K562 (cell line): ENCODE measurements around the gene TUBD1. TPM values are rescaled to one million over a fixed set of nuclear protein-coding genes. Genes with fewer than 3 reads are reported as not detected.

Experiments used
- ATAC-seq: fragments of 200-7000 bp; cut with Tn5 transposase; 3 replicates; pipeline ENCODE4 v1.9.1; 2020; ENCODE audit warnings: moderate library complexity
- BruUV-seq: library from RNA; stranded (reverse); fragments of 400-500 nt; replicated peaks from 2 replicates; lab custom pipeline; 2021; lab: Mats Ljungman, UMichigan
- CTCF ChIA-PET: fragments of 300-600 bp; formaldehyde crosslinking; extraction: SDS; loops from one replicate; lab custom pipeline; 2021; ENCODE audit warnings: low intra/inter-chr PET ratio; lab: Yijun Ruan, JAX
- POLR2A ChIA-PET: fragments of 300-600, 350-650 bp; sonication (Branson Sonifier 250); formaldehyde crosslinking; extraction: SDS; loops from one replicate; lab custom pipeline; 2021; ENCODE audit warnings: antibody characterized with exemption, inconsistent platforms; lab: Yijun Ruan, JAX
- DNase-seq, 4 experiments: peaks; one replicate each; pipeline versions ENCODE4 v3.0.0 to v3.0.0-alpha.2; 2011 to 2018; ENCODE audit warnings: low spot score in 3 of 4, mixed read lengths in 3 of 4; ENCODE audit errors: extremely low read depth in 1 of 4
- FAIRE-seq: peaks from 2 replicates; lab custom pipeline; 2011; peaks lifted over from hg19 to GRCh38; lab: Jason Lieb, UNC
- H2AFZ ChIP-seq: 2 replicates; pipeline ENCODE4 v1.6.0; 2011; ENCODE audit warnings: low read depth, low read length, control low read depth, inconsistent platforms
- H3K27ac ChIP-seq: fragments of 200-600 bp; 3 replicates; pipeline ENCODE4 v1.8.0; 2011; ENCODE audit warnings: low read depth, mild to moderate bottlenecking, control low read depth, inconsistent platforms, low read length, moderate library complexity, mixed read lengths; ENCODE audit errors: extremely low read depth
- H3K27me3 ChIP-seq, 2 experiments: fragments of 300-600 bp in 1 of 2; 2 replicates in 1 of 2; 3 replicates in 1 of 2; pipeline versions ENCODE4 v1.6.0 to v1.8.0; 2011; ENCODE audit warnings: inconsistent platforms in 2 of 2, low read length in 2 of 2, mild to moderate bottlenecking in 1 of 2, mixed read lengths in 1 of 2, moderate library complexity in 1 of 2; ENCODE audit not compliant: control insufficient read depth in 2 of 2, insufficient read depth in 2 of 2
- H3K36me3 ChIP-seq: fragments of 300-600 bp; 3 replicates; pipeline ENCODE4 v1.8.0; 2011; ENCODE audit warnings: mild to moderate bottlenecking, low read length, inconsistent platforms; ENCODE audit not compliant: control insufficient read depth, insufficient read depth
- H3K4me1 ChIP-seq, 2 experiments: fragments of 200-600 bp in 1 of 2; replicated peaks in 1 of 2; 2 replicates in 1 of 2; 3 replicates in 1 of 2; pipeline versions ENCODE4 v1.5.1 to v1.8.0; 2011; ENCODE audit warnings: inconsistent platforms in 2 of 2, low read length in 2 of 2, mild to moderate bottlenecking in 1 of 2, mixed read lengths in 1 of 2, moderate library complexity in 1 of 2; ENCODE audit not compliant: control insufficient read depth in 2 of 2, insufficient read depth in 2 of 2
- H3K4me2 ChIP-seq: 2 replicates; pipeline ENCODE4 v1.6.1; 2011; ENCODE audit warnings: low read length, control low read depth, inconsistent platforms, mixed read lengths; ENCODE audit not compliant: insufficient read depth
- H3K4me3 ChIP-seq: fragments of 200-600 bp; sonication (generic), shearing (Covaris generic); 2 replicates; pipeline ENCODE4 v1.5.1; 2016; ENCODE audit warnings: control low read depth, inconsistent platforms
- H3K79me2 ChIP-seq: fragments of 200-600 bp; 3 replicates; pipeline ENCODE4 v1.8.0; 2011; ENCODE audit warnings: low read length, inconsistent platforms; ENCODE audit not compliant: control insufficient read depth, insufficient read depth
- H3K9ac ChIP-seq, 2 experiments: 2 replicates each; pipeline versions ENCODE4 v1.6.0 to v1.6.1; 2011; ENCODE audit warnings: low read depth in 2 of 2, low read length in 2 of 2, control low read depth in 1 of 2, inconsistent platforms in 1 of 2, mild to moderate bottlenecking in 1 of 2, mixed read lengths in 1 of 2; ENCODE audit not compliant: insufficient read depth in 1 of 2
- H3K9me1 ChIP-seq: one replicate; pipeline ENCODE4 v1.6.0; 2011; ENCODE audit warnings: inconsistent platforms, mild to moderate bottlenecking, low read length, moderate library complexity; ENCODE audit not compliant: control insufficient read depth, insufficient read depth
- H3K9me3 ChIP-seq: replicated peaks from 2 replicates; pipeline ENCODE4 v1.5.1; 2011; ENCODE audit warnings: low read depth, low read length, inconsistent platforms; ENCODE audit not compliant: control insufficient read depth, insufficient read depth
- H4K20me1 ChIP-seq: replicated peaks from 2 replicates; pipeline ENCODE4 v1.6.1; 2011; ENCODE audit warnings: low read length, inconsistent platforms, mixed read lengths; ENCODE audit not compliant: control insufficient read depth, insufficient read depth
- CEBPB ChIP-seq: fragments of 450-650 bp; IDR thresholded peaks from 2 replicates; pipeline ENCODE4 v1.6.1; 2016; ENCODE audit warnings: missing genetic modification characterization, missing compliant biosample characterization
- NFIX ChIP-seq: fragments of 250-450 bp; sonication (Bioruptor Pico); IDR thresholded peaks from 2 replicates; pipeline ENCODE4 v1.4.0; 2020; ENCODE audit warnings: low read depth, mild to moderate bottlenecking, moderate library complexity
- SMAD1 ChIP-seq: fragments of 150-350 bp; IDR thresholded peaks from 2 replicates; pipeline ENCODE4 v1.6.1; 2014; ENCODE audit warnings: low read length, low read depth; ENCODE audit not compliant: partially characterized antibody
- ZFP36 ChIP-seq: fragments of 150-350 bp; IDR thresholded peaks from 2 replicates; pipeline ENCODE4 v1.6.1; 2018; ENCODE audit warnings: low read length, low read depth; ENCODE audit not compliant: partially characterized antibody
- WGBS: fragments of 100-300 bp; shearing (Covaris generic); methylation state at CpG from one replicate; pipeline ENCODE4 v1.1.6; 2016; ENCODE audit warnings: low coverage, mixed read lengths; ENCODE audit not compliant: insufficient coverage; ENCODE audit errors: missing lambda C conversion rate; 5-methylcytosine and 5-hydroxymethylcytosine counted together
- in situ Hi-C: fragments of 300-500 bp; cut with MboI; formaldehyde crosslinking; loops from 4 replicates; pipeline ENCODE4 v1.15.0; 2018; ENCODE audit warnings: inconsistent platforms, mixed read lengths
- intact Hi-C: fragments of 100-400 bp; cut with micrococcal nuclease; formaldehyde crosslinking; loops from 2 replicates; pipeline ENCODE4 v1.14.2; 2022
- polyA plus RNA-seq, 8 experiments: library from polyadenylated mRNA; depleted of rRNA in 4 of 8; stranded (reverse) in 5 of 8; unstranded in 3 of 8; fragments of >200 nt; fragmentation: Nextera tagmentation in 2 of 8; fragmentation: Illumina TruSeq in 1 of 8; extraction: Ambion mirVana in 2 of 8; extraction: Trizol in 1 of 8; gene quantifications; 2 replicates each; pipeline versions ENCODE4 v1.2.1 to v1.2.3, GENCODE V29; 2011 to 2014; ENCODE audit warnings: inconsistent platforms in 1 of 8, missing spikeins in 1 of 8
- total RNA-seq, 7 experiments: library from RNA; depleted of rRNA in 6 of 7; stranded (reverse); fragments of >200 nt in 6 of 7; fragmentation: Illumina TruSeq in 2 of 7; extraction: Trizol in 2 of 7; gene quantifications; 2 replicates each; pipeline versions ENCODE4 v1.2.1 to v1.2.3, GENCODE V29; 2011 to 2021; ENCODE audit warnings: low replicate concordance in 1 of 7
- TF ChIP-seq, protein P1 (sequence below), 3 experiments: fragments of 200-800 bp in 1 of 3; fragments of 250-450 bp in 1 of 3; fragments of 450-650 bp in 1 of 3; sonication (Bioruptor Pico) in 1 of 3; sonication (Bioruptor generic) in 1 of 3; formaldehyde crosslinking in 1 of 3; IDR thresholded peaks; 2 replicates each; pipeline versions ENCODE4 v1.6.1 to v1.8.0; 2016 to 2022; ENCODE audit warnings: mild to moderate bottlenecking in 2 of 3, missing genetic modification characterization in 2 of 3, missing compliant biosample characterization in 1 of 3, moderate library complexity in 1 of 3
- TF ChIP-seq, protein P2 (sequence below): sonication (generic); formaldehyde crosslinking; IDR thresholded peaks from 2 replicates; pipeline ENCODE4 v1.8.1; 2022; ENCODE audit warnings: missing genetic modification reagents

TUBD1 gene
- total and polyA plus RNA-seq, 9 of the 15 experiments (the other 6 are each of a cell fraction or from before 2014, with no cell fraction given) = 10.8 to 35.3 (median 17.9) TPM

DNA sequence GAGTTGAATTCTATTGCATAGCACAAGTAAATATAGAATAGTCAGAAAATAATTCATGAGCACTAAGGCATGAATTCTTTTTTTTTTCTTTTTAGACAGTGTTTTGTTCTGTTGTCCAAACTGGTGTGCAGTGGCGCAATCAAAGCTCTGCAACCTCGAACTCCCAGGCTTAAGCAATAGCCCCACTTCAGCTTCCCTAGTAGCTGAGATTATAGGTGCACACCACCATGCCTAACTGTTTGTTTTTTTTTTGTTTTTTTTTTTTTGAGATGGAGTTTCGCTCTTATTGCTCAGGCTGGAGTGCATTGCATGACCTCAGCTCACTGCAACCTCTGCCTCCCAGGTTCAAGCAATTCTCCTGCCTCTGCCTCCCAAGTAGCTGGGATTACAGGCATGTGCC lies 16.6 kb downstream of the TUBD1 start:
- in situ Hi-C loops = no loop called here
- FAIRE-seq = no peak
- intact Hi-C loops = no loop called here

DNA sequence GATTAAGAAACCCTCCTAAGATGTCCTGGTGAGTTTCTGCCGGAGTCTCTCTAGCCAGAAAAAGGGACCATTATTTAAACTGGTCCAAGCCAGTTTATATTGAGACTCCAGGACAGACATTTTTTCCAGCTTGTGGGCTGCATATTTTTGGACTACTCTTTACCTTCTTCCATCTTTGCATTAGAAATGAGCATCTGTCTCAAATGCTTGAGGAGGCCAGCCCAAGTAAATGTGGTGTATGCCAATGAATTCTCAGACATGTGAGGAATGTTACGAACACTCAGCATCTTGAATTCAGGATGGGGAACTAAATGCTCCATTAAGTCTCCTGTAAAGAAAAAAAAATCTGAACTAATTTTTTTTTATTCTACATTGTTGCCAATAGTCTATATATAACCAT lies 18.4 kb downstream of the TUBD1 start:
- DNase-seq = no peak
- H3K9me1 ChIP-seq = no peaks in the 10 kb centered on the region
- no peaks in the 10 kb centered on the region for H3K27me3 ChIP-seq
- H3K27ac ChIP-seq = no peak overlapping the region
- no peaks in the 10 kb centered on the region for H3K79me2 ChIP-seq
- no peaks in the 10 kb centered on the region for H3K4me1 ChIP-seq
- 100% methylated on average over 2 of the region's 2 CpGs for WGBS
- CTCF ChIA-PET = no interaction called here
- in situ Hi-C loops (no loop called here), intact Hi-C loops (no loop called here)
- H3K4me3 ChIP-seq = no peak overlapping the region
- H2AFZ ChIP-seq = no peak overlapping the region
- no peak overlapping the region for H3K9ac ChIP-seq
- H3K36me3 ChIP-seq = peaks cover 56% of the 10 kb centered on the region
- TF ChIP-seq NFIX (CRISPR knock-in tag) (no peak), SMAD1 (no peak)
- TF ChIP-seq, protein P1, sequence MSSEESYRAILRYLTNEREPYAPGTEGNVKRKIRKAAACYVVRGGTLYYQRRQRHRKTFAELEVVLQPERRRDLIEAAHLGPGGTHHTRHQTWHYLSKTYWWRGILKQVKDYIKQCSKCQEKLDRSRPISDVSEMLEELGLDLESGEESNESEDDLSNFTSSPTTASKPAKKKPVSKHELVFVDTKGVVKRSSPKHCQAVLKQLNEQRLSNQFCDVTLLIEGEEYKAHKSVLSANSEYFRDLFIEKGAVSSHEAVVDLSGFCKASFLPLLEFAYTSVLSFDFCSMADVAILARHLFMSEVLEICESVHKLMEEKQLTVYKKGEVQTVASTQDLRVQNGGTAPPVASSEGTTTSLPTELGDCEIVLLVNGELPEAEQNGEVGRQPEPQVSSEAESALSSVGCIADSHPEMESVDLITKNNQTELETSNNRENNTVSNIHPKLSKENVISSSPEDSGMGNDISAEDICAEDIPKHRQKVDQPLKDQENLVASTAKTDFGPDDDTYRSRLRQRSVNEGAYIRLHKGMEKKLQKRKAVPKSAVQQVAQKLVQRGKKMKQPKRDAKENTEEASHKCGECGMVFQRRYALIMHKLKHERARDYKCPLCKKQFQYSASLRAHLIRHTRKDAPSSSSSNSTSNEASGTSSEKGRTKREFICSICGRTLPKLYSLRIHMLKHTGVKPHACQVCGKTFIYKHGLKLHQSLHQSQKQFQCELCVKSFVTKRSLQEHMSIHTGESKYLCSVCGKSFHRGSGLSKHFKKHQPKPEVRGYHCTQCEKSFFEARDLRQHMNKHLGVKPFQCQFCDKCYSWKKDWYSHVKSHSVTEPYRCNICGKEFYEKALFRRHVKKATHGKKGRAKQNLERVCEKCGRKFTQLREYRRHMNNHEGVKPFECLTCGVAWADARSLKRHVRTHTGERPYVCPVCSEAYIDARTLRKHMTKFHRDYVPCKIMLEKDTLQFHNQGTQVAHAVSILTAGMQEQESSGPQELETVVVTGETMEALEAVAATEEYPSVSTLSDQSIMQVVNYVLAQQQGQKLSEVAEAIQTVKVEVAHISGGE (CRISPR knock-in tag; IDR thresholded peaks at IDR 0.05) = peak in 1 of 3 experiments; percentile 78; a peak in 2 of 6 replicates
- TF ChIP-seq, protein P2, sequence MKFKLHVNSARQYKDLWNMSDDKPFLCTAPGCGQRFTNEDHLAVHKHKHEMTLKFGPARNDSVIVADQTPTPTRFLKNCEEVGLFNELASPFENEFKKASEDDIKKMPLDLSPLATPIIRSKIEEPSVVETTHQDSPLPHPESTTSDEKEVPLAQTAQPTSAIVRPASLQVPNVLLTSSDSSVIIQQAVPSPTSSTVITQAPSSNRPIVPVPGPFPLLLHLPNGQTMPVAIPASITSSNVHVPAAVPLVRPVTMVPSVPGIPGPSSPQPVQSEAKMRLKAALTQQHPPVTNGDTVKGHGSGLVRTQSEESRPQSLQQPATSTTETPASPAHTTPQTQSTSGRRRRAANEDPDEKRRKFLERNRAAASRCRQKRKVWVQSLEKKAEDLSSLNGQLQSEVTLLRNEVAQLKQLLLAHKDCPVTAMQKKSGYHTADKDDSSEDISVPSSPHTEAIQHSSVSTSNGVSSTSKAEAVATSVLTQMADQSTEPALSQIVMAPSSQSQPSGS (CRISPR knock-in tag) = no peak
- TF ChIP-seq, all 486 proteins: peak for 1
- Histone ChIP-seq H4K20me1 (no peaks in the 10 kb centered on the region), H3K4me2 (no peak overlapping the region), H3K9me3 (no peaks in the 10 kb centered on the region)
- FAIRE-seq = no peak
- POLR2A ChIA-PET = no interaction called here
- no TSS peak for BruUV-seq
- ATAC-seq = no peak

More for the DNA sequence above, 16.6 kb downstream of the TUBD1 start:
- no peaks in the 10 kb centered on the region for H3K9me3 ChIP-seq
- no peaks in the 10 kb centered on the region for H3K27me3 ChIP-seq
- BruUV-seq = no TSS peak
- no peaks in the 10 kb centered on the region for H3K79me2 ChIP-seq
- ChIA-PET CTCF (no interaction called here), POLR2A (interaction anchor here (1.0 kb wide), 1 partner anchor 11 kb away, joined by 4 read pairs; no protein-coding TSS in a partner anchor)
- ATAC-seq (no peak), DNase-seq (no peak)
- no peak overlapping the region for H3K4me3 ChIP-seq
- no peak overlapping the region for H3K27ac ChIP-seq
- peaks cover 61% of the 10 kb centered on the region for H3K36me3 ChIP-seq
- no peak for TF ChIP-seq ZFP36
- TF ChIP-seq CEBPB (tag) = 0 out of 2 replicates have a peak, but pooled peaks have one; percentile 33
- 100% methylated on average over 3 of the region's 3 CpGs for WGBS
- no peaks in the 10 kb centered on the region for H3K4me1 ChIP-seq
- no peak overlapping the region for H3K4me2 ChIP-seq
- H3K9me1 ChIP-seq = no peaks in the 10 kb centered on the region
- no peaks in the 10 kb centered on the region for H4K20me1 ChIP-seq
- no peak overlapping the region for H2AFZ ChIP-seq
- no peak overlapping the region for H3K9ac ChIP-seq
